Measurements from ENCODE around the gene XXYLT1. TPM values are rescaled to one million over a fixed set of nuclear protein-coding genes. Genes with fewer than 3 reads are reported as not detected.
A peak's percentile ranks its signal among the peaks of the same experiment; 100 is the strongest.
"Not testable (repeated sequence)": the region's sequence is repeated elsewhere in the genome, so short reads cannot be mapped to it uniquely, and the experiment has no call there.

XXYLT1 gene
- total RNA-seq, 1 donor from 2014 or later, result 41.1 TPM

GRCh38 chr3:195093731-195094130 is 177.2 kb downstream of the XXYLT1 start:
- Mint-ChIP-seq H3K4me3 (no peak overlapping the region), H3K9me3 (no peaks in the 10 kb centered on the region), H3K27me3 (ENCODE audit: low read depth) (no peaks in the 10 kb centered on the region)

GRCh38 chr3:195087840-195088601 is 182.9 kb downstream of the XXYLT1 start:
- Mint-ChIP-seq H3K27ac (ENCODE audit: unreplicated experiment) (peak overlapping the region; percentile 80), H3K4me3 (peak overlapping the region; percentile 73), H3K4me1 (peaks cover 29% of the 10 kb centered on the region)
- not testable (repeated sequence) for H3K9me3 Mint-ChIP-seq; DNase-seq (ENCODE audit: low read depth, low spot score); H3K27me3 Mint-ChIP-seq (ENCODE audit: low read depth); H3K36me3 Mint-ChIP-seq (ENCODE audit: low read depth)

More at GRCh38 chr3:195093731-195094130, 177.2 kb downstream of the XXYLT1 start:
- no peak for TF ChIP-seq CTCF (conservative IDR thresholded peaks at IDR 0.05)
- peaks cover 23% of the 10 kb centered on the region for H3K4me1 Mint-ChIP-seq
- peaks cover 18% of the 10 kb centered on the region for H3K36me3 Mint-ChIP-seq (ENCODE audit: low read depth)
- DNase-seq (ENCODE audit: low read depth, low spot score), result no peak
- H3K27ac Mint-ChIP-seq (ENCODE audit: unreplicated experiment), result no peak overlapping the region

GRCh38 chr3:195087328-195087727 is 183.6 kb downstream of the XXYLT1 start:
- no peak for TF ChIP-seq CTCF (conservative IDR thresholded peaks at IDR 0.05)
- H3K9me3 Mint-ChIP-seq, result no peaks in the 10 kb centered on the region
- peak overlapping the region; percentile 80 for H3K27ac Mint-ChIP-seq (ENCODE audit: unreplicated experiment)
- H3K4me3 Mint-ChIP-seq, result peak overlapping the region; percentile 73
- no peaks in the 10 kb centered on the region for H3K27me3 Mint-ChIP-seq (ENCODE audit: low read depth)
- no peak for DNase-seq (ENCODE audit: low read depth, low spot score)
- peaks cover 33% of the 10 kb centered on the region for H3K4me1 Mint-ChIP-seq
- peaks cover 4% of the 10 kb centered on the region for H3K36me3 Mint-ChIP-seq (ENCODE audit: low read depth)

- H3K27ac Mint-ChIP-seq (ENCODE audit: unreplicated experiment), result peak overlapping the region; percentile 45
- H3K36me3 Mint-ChIP-seq (ENCODE audit: low read depth), result peaks cover 4% of the 10 kb centered on the region
- H3K9me3 Mint-ChIP-seq, result no peaks in the 10 kb centered on the region
- no peak for TF ChIP-seq CTCF (conservative IDR thresholded peaks at IDR 0.05)
- H3K4me1 Mint-ChIP-seq, result peaks cover 33% of the 10 kb centered on the region
- no peak for DNase-seq (ENCODE audit: low read depth, low spot score)
- no peak overlapping the region for H3K4me3 Mint-ChIP-seq
- no peaks in the 10 kb centered on the region for H3K27me3 Mint-ChIP-seq (ENCODE audit: low read depth)
These were observed 184.1 kb downstream of the XXYLT1 start for GRCh38 chr3:195086885-195087284.

- H3K4me3 Mint-ChIP-seq, result peak overlapping the region; percentile 66
- no peaks in the 10 kb centered on the region for H3K27me3 Mint-ChIP-seq (ENCODE audit: low read depth)
- peaks cover 33% of the 10 kb centered on the region for H3K4me1 Mint-ChIP-seq
- peaks cover 4% of the 10 kb centered on the region for H3K36me3 Mint-ChIP-seq (ENCODE audit: low read depth)
- H3K9me3 Mint-ChIP-seq, result no peaks in the 10 kb centered on the region
- peak overlapping the region; percentile 87 for H3K27ac Mint-ChIP-seq (ENCODE audit: unreplicated experiment)
- no peak for TF ChIP-seq CTCF (conservative IDR thresholded peaks at IDR 0.05)
- DNase-seq (ENCODE audit: low read depth, low spot score), result no peak
These were observed 184.6 kb downstream of the XXYLT1 start for GRCh38 chr3:195086341-195086740.

- H3K4me3 Mint-ChIP-seq, result no peak overlapping the region
- H3K36me3 Mint-ChIP-seq (ENCODE audit: low read depth), result peaks cover 4% of the 10 kb centered on the region
- peaks cover 33% of the 10 kb centered on the region for H3K4me1 Mint-ChIP-seq
- no peaks in the 10 kb centered on the region for H3K9me3 Mint-ChIP-seq
- H3K27ac Mint-ChIP-seq (ENCODE audit: unreplicated experiment), result no peak overlapping the region
- no peak for DNase-seq (ENCODE audit: low read depth, low spot score)
- no peak for TF ChIP-seq CTCF (conservative IDR thresholded peaks at IDR 0.05)
- H3K27me3 Mint-ChIP-seq (ENCODE audit: low read depth), result no peaks in the 10 kb centered on the region
These were observed 185.4 kb downstream of the XXYLT1 start for GRCh38 chr3:195085356-195086130.
